DMS53 (cell line): ENCODE results near the gene MYL4.
"Not testable (repeated sequence)": the region's sequence is repeated elsewhere in the genome, so short reads cannot be mapped to it uniquely, and the experiment has no call there.

Source experiments
- DNase-seq: peaks from one replicate; lab custom pipeline; 2025; lab: John Stamatoyannopoulos, UW

The MYL4 gene

DNA sequence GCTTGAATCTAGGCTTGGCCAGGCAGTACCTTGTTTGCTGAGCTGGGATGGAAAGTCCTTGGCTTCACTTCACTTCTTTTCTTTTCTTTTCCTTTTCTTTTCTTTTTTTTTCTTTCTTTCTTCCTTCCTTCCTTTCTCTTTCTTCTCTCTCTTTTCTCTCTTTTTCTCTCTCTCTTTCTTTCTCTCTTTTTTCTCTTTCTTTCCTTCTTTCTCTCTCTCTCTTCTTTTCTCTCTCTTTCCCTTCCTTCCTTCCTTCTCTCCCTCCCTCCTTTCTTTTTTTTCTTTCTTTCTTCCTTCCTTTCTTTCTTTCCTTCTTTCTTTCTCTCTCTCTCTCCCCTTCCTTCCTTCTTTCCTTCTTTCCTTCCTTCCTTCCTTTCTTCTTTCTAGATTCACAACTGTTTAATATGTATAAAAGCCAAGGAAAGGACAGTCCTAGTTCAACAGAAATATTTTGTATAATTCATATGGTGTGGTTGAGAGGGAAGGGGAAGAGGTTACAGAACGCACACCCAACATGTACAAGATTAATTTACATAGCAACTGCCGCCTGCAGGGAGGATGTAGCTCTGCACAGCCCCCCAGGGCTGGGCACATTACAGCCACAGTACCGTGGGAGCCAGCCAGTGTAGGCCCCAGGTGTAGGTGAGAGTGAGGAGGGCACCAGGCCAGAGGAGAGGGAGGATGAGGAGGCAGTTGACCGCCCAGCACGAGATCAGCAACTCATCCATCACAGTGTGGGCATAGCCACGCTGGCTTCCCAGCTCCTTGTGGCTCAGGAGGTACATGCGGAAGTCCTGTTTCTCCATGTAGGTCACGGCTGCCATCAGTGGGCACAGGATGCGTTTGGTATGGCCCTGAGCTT lies 34.8 kb downstream of the MYL4 start:
- DNase-seq: no peak

DNA sequence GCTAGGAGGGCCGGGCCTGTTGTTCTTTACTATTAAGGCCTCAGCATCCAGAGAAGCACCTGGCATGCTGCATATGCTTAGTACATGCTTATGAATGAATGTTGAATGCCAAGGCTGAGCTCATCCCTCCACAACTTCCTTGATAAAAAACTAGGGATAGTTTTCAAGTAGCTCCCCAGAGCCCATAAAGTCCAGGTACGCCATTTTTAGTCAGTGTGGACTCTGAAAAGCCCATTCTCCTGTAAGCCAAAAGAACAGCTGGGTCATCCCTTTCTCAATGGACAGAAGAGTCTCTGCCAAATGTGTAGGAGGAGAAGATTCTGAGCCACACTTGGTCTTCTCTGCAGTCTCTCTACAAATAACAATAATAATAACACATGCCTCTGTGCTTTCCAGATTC lies 35.5 kb downstream of the MYL4 start:
- no peak for DNase-seq

GRCh38 chr17:47246120-47246519 lies 37.0 kb downstream of the MYL4 start:
- DNase-seq: no peak

DNA sequence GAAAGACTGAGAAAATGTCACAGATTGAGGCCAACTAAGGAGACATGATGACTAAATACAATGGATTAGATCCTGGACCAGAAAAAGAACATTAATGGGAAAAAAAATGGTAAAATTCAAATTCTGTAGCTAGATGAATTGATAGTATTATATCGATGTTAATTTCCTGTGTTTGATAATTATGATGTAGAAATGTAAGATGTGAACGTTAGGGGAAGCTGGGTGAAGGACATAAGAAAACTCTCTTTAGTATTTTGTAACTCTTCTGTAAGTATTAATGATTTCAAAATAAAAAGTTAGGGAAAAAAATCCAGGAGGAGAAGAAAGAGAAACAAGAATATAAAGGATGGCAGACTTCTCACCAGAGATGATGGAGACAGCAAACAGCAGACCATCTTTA lies 41.7 kb downstream of the MYL4 start:
- DNase-seq: no peak

DNA sequence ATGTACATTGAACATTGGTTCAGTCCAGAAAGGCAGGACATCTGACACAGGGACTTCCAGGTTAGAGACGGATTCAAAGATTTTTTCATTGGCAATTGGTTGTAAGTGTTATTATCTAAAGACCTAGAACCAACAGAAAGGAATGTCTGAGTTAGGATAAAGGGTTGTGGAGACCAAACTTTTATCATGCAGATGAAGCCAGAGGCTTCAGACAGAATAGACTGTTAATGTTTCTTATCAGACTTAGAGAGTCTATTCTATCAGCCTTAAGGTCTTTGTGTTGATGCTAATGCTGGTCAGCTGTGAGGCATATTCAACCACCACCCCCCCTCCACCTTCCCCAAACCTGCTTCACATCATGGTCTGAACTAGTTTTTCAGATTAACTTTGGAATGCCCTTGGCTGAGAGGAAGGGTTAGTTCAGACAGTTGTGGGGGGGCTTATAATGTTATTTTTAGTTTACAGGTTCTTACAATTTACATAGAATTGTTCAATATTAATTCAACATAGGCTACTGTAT lies 42.3 kb downstream of the MYL4 start:
- DNase-seq: no peak

GRCh38 chr17:47252209-47252608 lies 43.1 kb downstream of the MYL4 start:
- no peak for DNase-seq

DNA sequence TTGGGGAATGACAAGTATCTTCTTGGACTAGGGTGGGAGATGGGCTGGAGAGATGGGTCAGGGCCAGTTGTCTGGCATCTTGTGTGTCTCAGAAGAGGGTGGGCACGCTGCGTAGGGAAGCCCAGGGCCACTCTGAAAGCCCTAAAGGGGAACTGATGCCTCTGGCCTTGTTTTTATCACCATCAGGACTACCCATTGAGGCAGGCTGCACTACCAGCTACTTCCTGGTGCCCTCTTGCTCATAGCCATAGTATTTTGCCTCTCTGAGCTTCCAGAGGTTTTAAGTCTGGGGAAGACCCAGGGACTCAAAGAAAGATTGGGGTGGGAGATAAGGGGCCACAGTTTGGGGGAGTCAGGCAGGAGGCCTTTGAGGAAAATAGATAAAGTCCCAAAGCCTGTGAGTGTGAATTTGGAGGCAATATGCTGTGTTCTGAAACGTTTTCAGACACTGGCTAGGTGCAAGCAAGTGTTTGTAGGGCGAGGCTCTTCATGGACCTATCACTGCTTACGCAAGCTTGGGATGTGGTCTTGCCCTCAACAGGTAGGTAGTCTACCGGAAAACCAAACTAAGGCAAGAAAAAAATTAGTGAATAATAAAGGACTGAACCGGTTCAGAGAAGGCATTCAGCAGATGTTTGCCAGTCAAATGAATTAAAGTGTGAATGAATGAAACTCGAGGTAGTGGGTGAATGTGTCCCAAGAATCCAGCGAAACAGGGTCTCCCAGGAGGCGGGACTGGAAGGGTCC lies 43.8 kb downstream of the MYL4 start:
- DNase-seq: peak; percentile 26

- DNase-seq: peak; percentile 89
These were observed 44.6 kb downstream of the MYL4 start, which contains the start of gene ITGB3 for GRCh38 chr17:47253541-47254402. Gene ITGB3, plus strand, starts transcription at chr17:47253827. Its CDS starts 35 bp downstream, at chr17:47253862.

DNA sequence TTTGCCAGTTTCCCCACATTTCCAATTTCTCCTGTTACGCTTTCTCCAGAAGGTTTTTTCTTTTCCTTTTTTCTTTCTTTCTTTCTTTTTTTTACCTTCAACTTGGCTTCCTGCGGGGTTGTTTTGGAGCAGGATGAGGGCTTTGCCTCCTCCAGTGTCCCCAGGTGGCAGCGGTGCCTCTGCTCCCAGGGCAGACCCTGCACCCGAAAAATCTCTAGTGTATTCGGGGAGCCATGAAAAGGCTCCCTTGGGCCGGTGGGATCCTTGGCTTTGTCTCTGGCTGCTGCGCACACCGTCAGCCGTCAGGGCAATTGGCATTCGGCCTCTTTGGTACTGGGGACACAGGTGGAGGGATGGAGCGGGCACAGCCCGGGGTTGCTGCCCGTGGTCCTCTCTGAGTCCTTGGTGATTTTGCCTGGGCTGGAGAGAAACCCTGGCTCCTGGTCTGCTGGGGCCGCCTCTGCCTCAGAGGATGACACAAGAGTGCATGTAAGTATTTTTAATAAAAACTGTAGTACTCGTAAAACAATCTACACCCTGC lies 45.3 kb downstream of the MYL4 start:
- peak; percentile 42 for DNase-seq

GRCh38 chr17:47257651-47258339 lies 48.6 kb downstream of the MYL4 start:
- DNase-seq: no peak

DNA sequence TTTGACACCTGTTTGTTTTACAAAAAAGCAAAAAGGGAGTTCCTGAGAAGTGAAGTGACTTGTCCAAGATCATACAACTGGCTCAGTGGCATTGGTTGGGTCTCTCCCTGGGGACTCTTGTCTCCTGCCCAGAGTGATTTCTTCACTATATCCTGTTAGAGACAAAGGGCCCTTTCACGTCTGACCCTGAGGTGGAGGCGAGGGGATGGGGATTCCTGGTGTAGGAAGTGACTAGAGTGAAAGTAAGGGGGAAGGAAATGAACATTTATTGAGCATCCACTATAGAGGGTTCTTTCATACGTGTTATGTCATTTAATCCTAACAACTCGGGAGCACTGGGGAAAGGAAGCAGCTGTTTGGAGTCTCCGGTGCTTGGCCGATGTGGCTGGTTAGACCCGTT lies 53.4 kb downstream of the MYL4 start:
- no peak for DNase-seq

- no peak for DNase-seq
These were observed 55.0 kb downstream of the MYL4 start for GRCh38 chr17:47264166-47264565.

DNA sequence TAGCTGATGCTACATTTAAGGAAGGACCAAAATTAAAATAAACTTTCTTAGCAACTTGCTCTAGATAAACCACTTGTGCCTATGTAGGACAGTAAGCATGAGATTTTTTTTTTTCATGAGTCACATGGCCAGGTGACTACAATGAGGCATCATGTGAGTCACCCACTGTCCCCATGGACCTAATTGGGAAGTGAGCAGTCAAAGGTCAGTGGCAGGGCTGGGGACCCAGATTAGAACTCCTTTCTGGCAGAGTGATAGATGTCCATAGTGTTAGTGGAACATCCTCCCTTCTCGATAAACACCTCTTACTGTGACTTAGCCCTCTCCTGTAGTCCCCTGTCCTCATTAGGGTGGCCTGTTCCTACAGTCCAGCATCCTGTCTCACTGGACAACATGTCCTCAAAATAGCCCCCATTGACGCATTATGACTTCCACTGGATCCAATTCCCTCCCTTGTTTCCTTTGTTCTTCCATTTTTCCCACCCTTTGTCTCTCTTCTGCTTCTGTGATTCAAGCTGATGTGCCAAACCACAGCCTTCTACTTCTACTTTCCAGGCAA lies 56.9 kb downstream of the MYL4 start:
- DNase-seq: peak; percentile 64

- no peak for DNase-seq
These were observed 57.6 kb downstream of the MYL4 start for GRCh38 chr17:47266782-47267181.

DNA sequence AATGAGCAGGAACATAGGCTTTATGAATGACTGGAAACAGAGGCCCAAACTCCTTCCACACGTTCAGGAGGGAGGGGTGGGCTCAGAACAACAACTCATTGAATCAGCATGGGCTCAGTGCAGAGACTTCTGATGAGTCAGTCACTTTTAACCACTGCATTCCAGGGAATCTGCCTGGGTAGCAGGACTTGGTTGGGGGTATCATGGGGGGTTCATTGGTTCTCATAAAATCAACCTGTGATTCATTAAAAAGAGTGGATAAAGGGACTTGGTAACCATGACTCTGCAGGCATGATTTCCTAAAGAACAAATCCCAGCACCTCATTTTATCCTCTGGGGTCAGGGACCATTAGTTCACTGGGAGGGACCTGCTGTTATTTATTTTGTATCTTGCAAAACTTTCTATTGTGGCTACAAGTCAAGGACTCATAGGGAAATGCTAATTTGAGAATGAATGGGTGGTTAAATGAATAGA lies 58.2 kb downstream of the MYL4 start:
- no peak for DNase-seq

DNA sequence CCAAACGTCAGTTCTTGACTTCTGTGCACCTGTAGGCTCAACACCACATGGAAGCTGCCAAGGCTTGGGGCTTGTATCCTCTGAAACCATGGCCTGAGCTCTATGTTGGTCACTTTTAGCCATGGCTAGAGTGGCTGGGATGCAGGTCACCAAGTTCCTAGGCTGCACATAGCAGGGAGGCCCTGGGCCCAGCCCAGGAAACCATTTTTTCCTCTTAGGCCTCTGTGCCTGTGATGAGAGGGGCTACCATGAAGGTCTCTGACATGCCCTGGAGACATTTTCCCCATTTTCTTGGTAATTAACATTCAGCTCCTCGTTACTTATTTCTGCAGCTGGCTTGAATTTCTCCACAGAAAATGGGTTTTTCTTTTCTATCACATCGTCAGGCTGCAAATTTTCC lies 59.8 kb downstream of the MYL4 start:
- not testable (repeated sequence) for DNase-seq

DNA sequence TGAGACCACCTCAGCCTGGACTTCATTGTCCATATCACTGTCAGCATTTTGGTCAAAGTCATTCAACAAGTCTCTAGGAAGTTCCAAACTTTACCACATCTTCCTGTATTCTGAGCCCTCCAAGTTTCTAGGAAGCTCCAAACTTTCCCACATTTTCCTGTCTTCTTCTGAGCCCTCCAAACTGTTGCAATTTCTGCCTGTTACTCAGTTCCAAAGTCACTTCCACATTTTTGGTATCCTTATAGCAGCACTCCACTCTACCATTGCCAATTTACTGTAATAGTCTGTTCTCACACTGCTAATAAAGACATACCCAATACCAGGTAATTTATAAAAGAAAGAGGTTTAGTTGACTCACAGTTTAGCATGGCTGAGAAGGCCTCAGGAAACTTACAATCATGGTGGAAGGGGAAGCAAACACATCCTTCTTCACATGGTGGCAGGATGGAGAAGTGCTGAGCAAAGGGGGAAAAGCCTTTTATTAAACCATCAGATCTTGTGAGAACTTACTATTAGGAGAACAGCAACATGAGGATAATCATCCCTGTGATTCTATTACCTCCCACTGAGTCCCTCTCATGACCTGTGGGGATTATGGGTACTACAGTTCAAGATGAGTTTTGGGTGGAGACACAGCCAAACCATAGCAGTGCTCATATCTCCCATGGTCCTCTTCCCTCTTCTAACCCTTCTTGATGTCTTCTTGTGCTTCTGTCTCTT lies 60.6 kb downstream of the MYL4 start:
- DNase-seq: not testable (repeated sequence)

DNA sequence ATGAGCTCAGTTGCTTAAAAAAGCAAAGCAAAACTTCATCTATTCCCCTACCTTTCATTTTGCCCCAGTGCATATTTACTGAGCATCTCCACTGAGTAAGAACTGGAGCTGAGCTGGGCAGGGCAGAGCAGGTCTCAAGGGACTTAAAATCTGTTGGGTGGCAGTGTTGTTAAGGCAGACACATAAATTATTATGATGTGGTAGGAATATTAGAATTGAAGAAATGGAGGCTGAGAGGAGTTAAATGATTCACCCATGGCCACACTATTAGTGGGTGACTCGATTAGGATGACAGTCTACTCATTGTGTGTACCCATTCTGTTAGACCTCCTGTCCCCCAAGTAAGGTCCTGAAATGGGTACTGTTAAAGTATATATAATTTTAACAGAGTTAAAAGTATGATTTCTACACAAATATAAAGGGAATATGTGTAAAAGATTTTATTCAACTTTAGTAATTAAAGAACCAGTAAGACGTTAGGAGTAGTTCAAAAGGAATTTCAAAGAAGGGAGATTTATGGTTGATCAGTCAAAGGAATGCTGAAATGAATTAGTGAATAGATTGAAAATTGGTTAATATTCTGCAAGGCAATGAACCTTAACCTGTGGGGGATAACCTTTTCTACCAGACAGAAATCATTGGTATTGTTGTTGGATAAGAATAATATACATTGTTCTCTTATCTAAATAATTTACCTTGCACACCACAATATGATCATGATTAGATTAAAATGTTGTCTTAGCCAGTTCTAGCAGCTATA lies 62.0 kb downstream of the MYL4 start:
- DNase-seq: no peak

DNA sequence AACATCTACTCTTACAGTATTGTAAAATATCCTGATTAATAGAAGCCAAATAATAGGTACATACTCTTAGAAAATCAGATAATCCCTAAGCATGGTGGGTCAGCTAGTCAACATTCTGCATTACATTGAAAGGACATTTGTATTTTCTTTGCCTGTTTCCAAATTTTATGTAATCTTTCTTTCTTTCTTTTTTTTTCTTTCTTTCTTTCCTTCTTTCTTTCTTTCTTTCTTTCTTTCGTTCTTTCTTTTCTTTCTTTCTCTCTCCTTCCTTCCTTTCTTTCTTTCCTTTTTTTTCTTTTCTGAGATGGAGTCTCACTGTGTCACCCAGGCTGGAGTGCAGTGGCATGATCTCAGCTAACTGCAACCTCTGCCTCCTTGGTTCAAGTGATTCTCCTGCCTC lies 63.3 kb downstream of the MYL4 start:
- no peak for DNase-seq
